Esophagus mucosa (tissue), 1 donor: ENCODE measurements around the gene ERVW-1. TPM values are rescaled to one million over a fixed set of nuclear protein-coding genes. Genes with fewer than 3 reads are reported as not detected.

Source experiments
- ATAC-seq: fragments of 200-7000 bp; cut with Tn5 transposase; one replicate; pipeline ENCODE4 v1.9.1; 2020
- total RNA-seq: library from RNA; stranded (reverse); gene quantifications from one replicate; pipeline ENCODE4 v1.2.4, GENCODE V29; 2023
- donor health status: DM: yes; HTN: yes; CAD: no.

The ERVW-1 gene
- total RNA-seq, 1 donor from 2014 or later: not detected

GRCh38 chr7:92423710-92424131 is 54.0 kb downstream of the ERVW-1 start:
- no peak for ATAC-seq

- no peak for ATAC-seq
Observed at GRCh38 chr7:92422926-92423325, 54.8 kb downstream of the ERVW-1 start.

GRCh38 chr7:92421676-92422435 is 55.9 kb downstream of the ERVW-1 start:
- ATAC-seq: no peak

Other genes with a start within 250 kb of the ERVW-1 start
- 21.7 TPM for gene KRIT1, start 232.0 kb downstream of the ERVW-1 start, total RNA-seq
- 26.1 TPM for gene ANKIB1, start 232.0 kb downstream of the ERVW-1 start, total RNA-seq
- gene GATAD1, start 30.5 kb downstream of the ERVW-1 start, total RNA-seq: 13.1 TPM
- gene PEX1, start 50.6 kb upstream of the ERVW-1 start, total RNA-seq: 10.6 TPM
- 5.8 TPM for gene RBM48, start 50.8 kb upstream of the ERVW-1 start, total RNA-seq
- 11.8 TPM for gene FAM133B, start 112.4 kb upstream of the ERVW-1 start, total RNA-seq